Body of pancreas (tissue), 4 donors: ENCODE results near the gene CERS3. TPM values are rescaled to one million over a fixed set of nuclear protein-coding genes. Genes with fewer than 3 reads are reported as not detected.

ENCODE experiments used
- ATAC-seq: fragments of 150-250 bp; one replicate; pipeline ENCODE4 v1.9.1; 2016
- DNase-seq, 4 donors: peaks; one replicate each; pipeline ENCODE4 v3.0.0-alpha.2; 2019
- H3K27ac ChIP-seq, 4 donors: fragments of 200-600 bp; sonication (generic); 1 replicate in 3 of 4; 2 replicates in 1 of 4; pipeline versions ENCODE4 v1.5.1 to v1.6.1; 2016 to 2019; ENCODE audit warnings: mild to moderate bottlenecking in 1 of 4, mixed read lengths in 1 of 4, moderate library complexity in 1 of 4
- H3K27me3 ChIP-seq, 2 donors: fragments of 200-600 bp; sonication (generic); one replicate each; pipeline ENCODE4 v1.6.0; 2016; ENCODE audit warnings: mild to moderate bottlenecking in 1 of 2
- H3K36me3 ChIP-seq, 2 donors: fragments of 200-600 bp; sonication (generic); replicated peaks in 1 of 2; 2 replicates each; pipeline ENCODE4 v1.5.1; 2016; ENCODE audit warnings: low read depth in 2 of 2; ENCODE audit not compliant: insufficient read depth in 1 of 2
- H3K4me1 ChIP-seq: fragments of 200-600 bp; sonication (generic); one replicate; pipeline ENCODE4 v1.6.0; 2016
- H3K4me3 ChIP-seq, 2 donors: fragments of 200-600 bp; sonication (generic); 1 replicate in 1 of 2; 2 replicates in 1 of 2; pipeline ENCODE4 v1.5.1; 2016 to 2019
- H3K9me3 ChIP-seq, 3 donors: fragments of 200-600 bp; sonication (generic); 1 replicate in 2 of 3; 2 replicates in 1 of 3; pipeline ENCODE4 v1.5.1; 2016
- POLR2A ChIP-seq, 3 donors: fragments of 450-650 bp; IDR thresholded peaks; one replicate each; pipeline ENCODE4 v1.6.1; 2016; ENCODE audit warnings: antibody characterized with exemption in 3 of 3, mild to moderate bottlenecking in 2 of 3
- WGBS, 2 donors: methylation state at CpG; one replicate each; pipeline ENCODE4 v1.1.5; 2017; 5-methylcytosine and 5-hydroxymethylcytosine counted together
- intact Hi-C: fragments of 100-400 bp; cut with DNase I; formaldehyde crosslinking; loops from one replicate; pipeline ENCODE4 v1.15.1; 2023
- total RNA-seq, 2 donors: library from RNA; depleted of rRNA; stranded (reverse); fragments of >200 nt; gene quantifications; one replicate each; pipeline ENCODE4 v1.1.0, GENCODE V29; 2016
- TF ChIP-seq, protein P1 (sequence below), 7 experiments: fragments of 450-650 bp in 4 of 7; fragments of 200-600 bp in 3 of 7; sonication (generic) in 3 of 7; IDR thresholded peaks; one replicate each; pipeline ENCODE4 v1.5.1; 2016 to 2019; ENCODE audit warnings: antibody characterized with exemption in 7 of 7

Gene CERS3
- total RNA-seq, 2 donors from 2014 or later: 0.33 TPM; not detected in 1

GRCh38 chr15:100565591-100565990 is 36.8 kb upstream of the CERS3 start:
- WGBS, 2 donors: 73 to 77% methylated on average over 3 of the region's 3 CpGs
- no peak for TF ChIP-seq POLR2A (IDR thresholded peaks at IDR 0.05)
- TF ChIP-seq, protein P1, sequence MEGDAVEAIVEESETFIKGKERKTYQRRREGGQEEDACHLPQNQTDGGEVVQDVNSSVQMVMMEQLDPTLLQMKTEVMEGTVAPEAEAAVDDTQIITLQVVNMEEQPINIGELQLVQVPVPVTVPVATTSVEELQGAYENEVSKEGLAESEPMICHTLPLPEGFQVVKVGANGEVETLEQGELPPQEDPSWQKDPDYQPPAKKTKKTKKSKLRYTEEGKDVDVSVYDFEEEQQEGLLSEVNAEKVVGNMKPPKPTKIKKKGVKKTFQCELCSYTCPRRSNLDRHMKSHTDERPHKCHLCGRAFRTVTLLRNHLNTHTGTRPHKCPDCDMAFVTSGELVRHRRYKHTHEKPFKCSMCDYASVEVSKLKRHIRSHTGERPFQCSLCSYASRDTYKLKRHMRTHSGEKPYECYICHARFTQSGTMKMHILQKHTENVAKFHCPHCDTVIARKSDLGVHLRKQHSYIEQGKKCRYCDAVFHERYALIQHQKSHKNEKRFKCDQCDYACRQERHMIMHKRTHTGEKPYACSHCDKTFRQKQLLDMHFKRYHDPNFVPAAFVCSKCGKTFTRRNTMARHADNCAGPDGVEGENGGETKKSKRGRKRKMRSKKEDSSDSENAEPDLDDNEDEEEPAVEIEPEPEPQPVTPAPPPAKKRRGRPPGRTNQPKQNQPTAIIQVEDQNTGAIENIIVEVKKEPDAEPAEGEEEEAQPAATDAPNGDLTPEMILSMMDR (IDR thresholded peaks at IDR 0.05): no peak
- Histone ChIP-seq H3K4me1 (no peaks in the 10 kb centered on the region), H3K4me3 (no peak overlapping the region), H3K27ac (no peak overlapping the region), H3K9me3 (no peaks in the 10 kb centered on the region), H3K36me3 (peaks cover 0 to 3% of the 10 kb centered on the region in 2 donors), H3K27me3 (no peaks in the 10 kb centered on the region)
- DNase-seq (no peak), ATAC-seq (no peak)
- intact Hi-C loops: no loop called here

DNA sequence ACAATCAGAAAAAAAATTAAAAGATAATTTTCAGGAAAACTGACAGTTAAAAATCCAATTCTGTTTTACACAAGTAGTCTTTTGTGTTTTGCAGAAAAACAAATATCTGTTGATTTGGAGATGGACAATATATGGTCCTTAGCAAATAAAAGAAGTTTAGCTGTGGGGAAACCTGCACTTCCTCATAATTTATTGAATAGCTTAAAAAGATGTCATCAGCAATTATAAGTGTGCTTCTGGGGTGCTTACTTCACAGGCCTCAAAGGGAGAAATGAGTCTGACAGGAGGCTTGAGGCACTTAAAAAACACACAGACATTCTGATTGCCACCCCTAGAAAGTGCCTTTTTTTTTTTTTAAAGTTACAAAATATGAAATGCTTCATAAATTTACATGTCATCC is 31.6 kb upstream of the CERS3 start:
- H3K36me3 ChIP-seq: no peaks in the 10 kb centered on the region
- no peaks in the 10 kb centered on the region for H3K27me3 ChIP-seq
- H3K9me3 ChIP-seq: no peaks in the 10 kb centered on the region
- ATAC-seq: no peak
- TF ChIP-seq, protein P1 (IDR thresholded peaks at IDR 0.05): no peak
- no peak for TF ChIP-seq POLR2A (IDR thresholded peaks at IDR 0.05)
- H3K4me1 ChIP-seq: no peaks in the 10 kb centered on the region
- intact Hi-C loops: no loop called here
- H3K4me3 ChIP-seq: no peak overlapping the region
- no peak for DNase-seq
- H3K27ac ChIP-seq: no peak overlapping the region

DNA sequence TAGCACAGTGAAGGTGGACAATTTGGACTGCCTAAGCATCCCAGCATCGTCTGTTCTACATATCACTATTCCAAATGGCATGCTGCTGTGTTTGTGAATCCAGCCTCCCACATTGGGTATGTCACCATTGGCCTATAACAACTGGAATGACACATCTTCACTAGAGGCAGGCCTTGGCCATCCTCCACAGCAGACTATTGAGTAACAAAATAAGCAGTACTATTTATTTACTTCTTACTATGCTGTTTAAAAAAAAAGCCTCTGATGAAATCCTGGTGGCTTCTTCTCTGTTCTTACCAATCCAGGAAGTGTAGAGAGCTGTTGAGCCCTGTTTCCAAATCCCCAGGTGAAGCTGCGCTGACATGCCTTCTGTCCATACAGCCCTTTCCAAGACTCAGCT is 30.6 kb upstream of the CERS3 start:
- intact Hi-C loops: no loop called here
- H3K36me3 ChIP-seq: no peaks in the 10 kb centered on the region
- no peaks in the 10 kb centered on the region for H3K9me3 ChIP-seq
- ATAC-seq: no peak
- no peaks in the 10 kb centered on the region for H3K27me3 ChIP-seq
- no peak for TF ChIP-seq POLR2A (IDR thresholded peaks at IDR 0.05)
- TF ChIP-seq, protein P1 (IDR thresholded peaks at IDR 0.05): no peak
- H3K27ac ChIP-seq: no peak overlapping the region
- 92 to 93% methylated on average over 2 of the region's 2 CpGs for WGBS, 2 donors
- H3K4me1 ChIP-seq: no peaks in the 10 kb centered on the region
- no peak overlapping the region for H3K4me3 ChIP-seq
- peak in 2 of 4 donors; percentile 28 to 52 for DNase-seq

DNA sequence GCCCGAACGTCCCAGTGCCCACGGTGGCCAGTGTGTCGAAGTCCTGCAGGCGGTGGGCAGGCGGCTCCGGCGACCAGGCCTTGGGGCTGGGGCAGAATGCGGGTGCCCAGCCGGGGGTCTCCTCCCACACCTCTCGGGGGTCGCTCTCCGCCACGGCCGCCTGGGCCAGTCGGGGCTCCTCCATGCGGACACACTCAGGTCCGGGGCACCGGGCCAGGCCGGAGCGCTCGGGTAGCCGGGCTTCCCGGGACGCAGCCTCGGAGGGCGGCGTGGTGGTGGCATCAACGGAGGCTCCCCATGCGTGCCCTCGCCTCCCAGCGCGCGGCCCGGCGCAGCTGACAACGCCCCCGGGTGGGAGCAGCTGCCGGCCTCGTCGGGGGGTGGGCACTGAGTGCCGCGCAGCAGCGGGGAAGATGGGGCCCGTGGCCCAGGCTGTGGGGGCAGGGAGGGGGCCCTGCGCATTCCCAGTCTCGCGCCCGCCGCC is 30.1 kb upstream of the CERS3 start:
- intact Hi-C loops: no loop called here
- DNase-seq (no peak), ATAC-seq (no peak)

DNA sequence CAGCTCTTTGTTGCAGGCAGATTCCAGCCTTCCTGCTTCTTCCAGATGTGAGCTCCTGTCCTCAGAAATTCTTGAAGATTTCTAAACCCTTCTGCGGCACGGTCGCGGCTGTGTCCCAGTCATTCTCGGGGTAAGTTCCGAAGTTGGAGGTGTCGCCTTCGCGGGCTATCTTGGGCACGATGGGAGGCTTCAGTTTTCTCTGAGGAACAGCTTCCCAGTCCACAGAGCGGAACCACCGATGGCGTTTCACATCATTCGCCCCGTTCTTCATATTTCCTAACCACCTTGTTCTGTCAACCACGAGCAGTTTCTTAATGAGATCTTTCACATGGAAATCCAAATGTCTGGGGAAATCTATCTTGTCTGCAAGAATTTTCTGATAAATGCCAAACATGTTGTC is 24.7 kb upstream of the CERS3 start:
- Histone ChIP-seq H3K4me3 (no peak overlapping the region), H3K4me1 (no peaks in the 10 kb centered on the region), H3K27me3 (no peaks in the 10 kb centered on the region), H3K36me3 (no peaks in the 10 kb centered on the region), H3K27ac (no peak overlapping the region), H3K9me3 (no peaks in the 10 kb centered on the region)
- WGBS, 2 donors: 91% methylated on average over 16 of the region's 16 CpGs
- ATAC-seq (no peak), DNase-seq (no peak)
- intact Hi-C loops: no loop called here
- no peak for TF ChIP-seq POLR2A (IDR thresholded peaks at IDR 0.05)
- TF ChIP-seq, protein P1 (IDR thresholded peaks at IDR 0.05): no peak

More for the DNA sequence above, 30.1 kb upstream of the CERS3 start:
- Histone ChIP-seq H3K27me3 (no peaks in the 10 kb centered on the region), H3K4me3 (no peak overlapping the region), H3K4me1 (no peaks in the 10 kb centered on the region), H3K27ac (no peak overlapping the region), H3K9me3 (no peaks in the 10 kb centered on the region), H3K36me3 (no peaks in the 10 kb centered on the region)
- TF ChIP-seq POLR2A (IDR thresholded peaks at IDR 0.05): no peak
- TF ChIP-seq, protein P1 (IDR thresholded peaks at IDR 0.05): no peak
- WGBS, 2 donors: 95 to 96% methylated on average over 10 to 42 of the region's 50 CpGs
